HG03095 (cell line): ENCODE results near the gene PNISR.

ENCODE experiments used
- ATAC-seq: cut with Tn5 transposase; IDR thresholded peaks from one replicate; pipeline ENCODE4 v1.9.1; 2021; ENCODE audit warnings: moderate library complexity; ENCODE audit not compliant: unreplicated experiment

PNISR gene

DNA sequence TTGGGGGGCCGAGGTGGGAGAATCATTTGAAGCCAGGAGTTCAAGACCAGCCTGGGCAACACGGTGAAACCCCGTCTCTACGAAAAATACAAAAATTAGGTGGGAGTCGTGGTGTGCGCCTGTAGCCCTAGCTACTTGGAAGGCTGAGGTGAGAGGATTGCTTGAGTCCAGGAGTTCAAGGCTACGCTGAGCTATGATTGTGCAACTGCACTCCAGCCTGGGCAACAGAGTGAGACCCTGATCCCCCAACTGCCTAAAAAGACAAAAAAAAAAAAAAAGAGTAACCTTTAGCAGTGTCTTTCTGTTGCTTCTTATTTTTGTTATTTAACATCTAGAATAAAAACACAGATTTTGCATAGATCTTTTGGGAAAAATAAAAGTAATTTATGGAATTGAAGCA is 18.0 kb downstream of the PNISR start:
- ATAC-seq = no peak

DNA sequence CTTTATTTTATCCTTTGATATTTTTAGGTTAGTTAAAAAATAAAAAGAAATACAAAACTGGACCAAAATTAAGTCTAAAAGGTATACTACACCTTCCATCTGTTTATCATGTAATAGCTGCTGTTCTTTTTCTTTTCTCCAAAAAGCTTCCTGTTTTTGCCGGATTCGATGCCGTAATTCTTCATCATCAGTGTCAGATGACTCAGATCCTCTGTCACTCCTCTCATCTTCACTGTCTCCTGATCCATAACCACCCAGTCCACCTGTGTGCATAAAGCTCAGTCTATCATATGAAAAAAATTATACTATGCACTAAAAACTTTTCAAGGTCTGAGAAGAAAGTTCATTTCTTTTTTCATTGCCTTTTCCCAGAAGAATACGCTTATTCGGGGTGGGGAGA is 22.7 kb downstream of the PNISR start:
- ATAC-seq = no peak

DNA sequence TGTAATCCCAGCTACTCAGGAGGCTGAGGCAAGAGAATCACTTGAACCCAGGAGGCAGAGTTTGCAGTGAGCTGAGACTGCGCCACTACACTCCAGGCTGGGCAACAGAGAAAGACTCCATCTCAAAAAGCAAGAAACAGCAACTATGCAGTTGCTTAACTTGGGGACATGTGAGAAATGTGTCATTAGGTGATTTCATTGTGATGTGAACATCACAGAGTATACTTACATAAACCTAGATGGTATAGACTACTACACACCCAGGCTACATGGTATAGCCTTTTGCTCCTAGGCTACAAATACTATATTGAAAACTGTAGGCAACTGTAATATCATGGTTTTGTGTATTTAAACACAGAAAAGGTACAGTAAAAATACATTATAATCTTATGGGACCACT is 27.8 kb downstream of the PNISR start:
- no peak for ATAC-seq

DNA sequence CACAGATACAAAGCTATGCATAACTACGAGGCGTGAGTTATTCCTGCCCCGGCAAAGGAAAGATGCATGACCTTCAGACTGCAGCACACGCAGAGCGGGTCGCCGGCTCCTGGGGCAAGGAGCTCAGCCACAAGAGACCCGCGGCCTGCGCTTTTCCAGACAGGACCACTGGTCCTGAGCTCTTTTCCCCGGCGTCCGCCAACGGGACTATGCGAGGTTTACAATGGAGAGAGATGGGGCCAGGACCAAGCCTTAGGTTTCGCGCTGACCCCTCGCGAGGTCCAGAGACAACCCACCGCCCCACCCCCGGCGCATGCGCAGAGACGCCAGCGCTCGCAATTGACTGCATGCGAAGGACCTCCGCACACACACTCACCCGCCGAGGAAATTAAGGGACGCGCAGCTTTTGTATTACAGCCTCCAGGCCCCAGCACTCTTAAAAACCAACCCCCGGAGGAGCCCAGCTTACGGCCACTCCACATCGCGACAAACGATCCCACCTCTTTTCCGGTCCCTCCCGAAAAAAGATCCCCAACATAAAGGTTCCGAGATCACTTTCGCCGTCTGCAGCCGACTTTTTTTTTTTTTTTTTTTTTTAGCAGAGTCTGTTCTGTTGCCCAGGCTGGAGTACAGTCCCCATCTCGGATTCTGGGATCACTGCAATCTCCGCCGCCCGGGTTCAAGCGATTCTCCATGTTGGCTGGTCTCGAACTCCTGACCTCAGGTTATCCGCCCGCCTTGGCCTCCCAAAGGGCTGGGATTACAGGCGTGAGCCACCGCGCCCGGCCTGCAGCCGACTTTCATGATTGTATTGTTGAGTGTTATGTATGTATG is 31.2 kb downstream of the PNISR start, which contains the start of gene COQ3:
Gene COQ3 (minus strand): TSS at position 498 of the 834 bp plus-strand sequence. CDS start 16 bp downstream, at position 482.
- ATAC-seq = peak; percentile 80

DNA sequence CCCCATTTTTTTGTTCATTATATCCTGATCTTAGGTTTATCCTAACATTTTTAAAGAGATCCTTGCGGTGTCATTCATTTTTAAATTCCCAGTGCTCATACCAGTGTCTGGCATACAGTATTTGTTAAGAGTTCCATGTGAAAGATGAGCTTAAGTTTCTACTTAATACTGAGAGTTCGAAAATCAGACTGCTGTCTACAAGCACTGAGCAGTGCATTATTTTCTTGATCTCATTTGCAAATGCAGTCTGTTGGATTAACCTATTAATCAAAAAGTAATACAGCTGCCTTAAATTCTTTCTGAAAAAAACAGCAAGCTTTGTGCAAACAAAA is 31.8 kb downstream of the PNISR start:
- peak; percentile 8 for ATAC-seq

DNA sequence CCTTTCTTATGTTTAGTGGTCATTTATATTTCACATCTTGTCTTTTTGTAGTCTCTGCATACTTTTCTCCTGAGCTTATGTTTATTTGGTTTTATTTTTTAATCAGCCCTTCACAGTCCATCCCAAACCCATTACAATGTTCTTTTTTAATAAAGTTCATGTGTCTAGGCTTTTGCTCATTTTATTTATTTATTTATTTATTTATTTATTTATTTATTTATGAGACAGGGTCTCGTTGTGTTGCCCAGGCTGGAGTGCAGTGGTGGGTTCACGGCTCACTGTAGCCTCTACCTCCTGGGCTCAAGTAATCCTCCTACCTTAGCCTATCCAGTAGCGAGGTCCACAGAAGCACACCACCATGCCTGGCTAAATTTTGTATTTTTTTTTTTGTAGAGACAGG is 34.2 kb downstream of the PNISR start:
- ATAC-seq = no peak

DNA sequence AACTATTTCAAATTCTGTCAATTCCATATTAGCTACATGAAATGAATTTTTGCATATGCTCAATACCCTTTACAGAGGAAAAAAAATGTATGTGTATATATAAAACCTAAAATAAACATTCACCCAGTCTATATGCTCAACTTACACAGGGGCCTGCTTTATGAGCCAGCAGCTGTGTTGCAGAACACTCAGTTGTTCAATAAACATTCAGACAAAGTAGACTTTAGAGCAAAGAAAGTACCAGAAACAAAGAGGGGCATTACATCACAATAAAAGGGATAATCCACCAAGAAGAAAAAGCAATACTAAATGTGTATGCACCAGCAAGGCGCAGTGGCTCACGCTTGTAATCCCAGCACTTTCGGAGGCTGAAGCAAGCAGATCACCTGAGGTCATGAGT is 40.6 kb downstream of the PNISR start:
- ATAC-seq = no peak

DNA sequence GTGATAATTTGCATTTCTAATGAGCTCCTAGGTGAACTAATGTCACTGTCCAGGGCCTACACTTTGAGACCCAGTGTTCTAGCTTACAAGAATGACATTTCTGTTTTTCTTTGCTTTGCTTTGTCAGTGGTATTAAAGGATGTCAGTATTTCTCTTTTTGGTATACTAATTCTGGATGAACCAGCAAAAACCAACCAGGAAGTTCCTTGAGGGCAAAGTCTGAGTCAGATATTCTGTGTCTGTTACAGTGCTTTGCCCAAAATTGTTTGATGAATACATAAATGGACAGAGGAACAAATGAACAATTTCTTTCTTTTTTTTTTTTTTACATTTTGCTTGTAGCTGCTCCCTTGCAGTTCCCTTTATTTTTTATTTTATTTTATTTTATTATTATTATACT is 46.5 kb downstream of the PNISR start:
- no peak for ATAC-seq

DNA sequence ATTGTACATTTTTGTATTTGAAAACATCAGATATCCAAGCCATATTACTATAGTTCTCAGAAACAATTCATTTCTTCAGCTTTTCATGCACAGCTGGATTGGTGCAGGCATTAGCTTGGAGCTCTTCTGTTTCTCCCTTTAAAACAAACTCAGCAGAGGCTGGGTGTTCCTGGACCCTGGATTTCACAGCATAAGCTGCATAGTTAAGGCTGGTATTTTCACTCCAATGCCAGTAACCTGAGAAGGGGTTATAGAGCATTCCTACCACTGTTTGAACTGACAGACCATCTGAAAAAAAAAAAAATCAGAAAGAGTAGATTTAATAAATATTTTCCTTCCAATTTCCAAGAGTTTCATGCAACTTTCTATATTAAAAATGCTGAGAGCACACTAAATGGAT is 55.6 kb downstream of the PNISR start:
- ATAC-seq = no peak

DNA sequence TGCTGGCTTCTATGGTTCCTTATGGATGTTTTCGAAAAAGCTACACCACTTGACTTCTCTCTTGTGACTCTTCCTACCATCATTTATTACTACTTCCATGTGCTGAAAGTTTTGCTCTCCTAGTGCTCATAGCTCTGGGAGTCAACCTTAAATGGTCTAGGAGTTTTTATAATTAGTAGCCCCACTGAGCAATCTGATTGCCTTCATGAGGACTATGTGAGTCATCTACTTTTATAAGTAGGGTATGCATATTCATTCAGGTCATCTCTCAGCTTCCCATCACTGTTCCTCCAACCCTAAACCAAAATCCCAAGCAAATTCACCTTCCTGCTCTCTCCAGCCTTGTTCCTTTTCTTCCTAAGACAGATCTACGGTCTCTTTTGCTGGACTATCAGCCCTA is 58.3 kb downstream of the PNISR start:
- ATAC-seq = no peak

DNA sequence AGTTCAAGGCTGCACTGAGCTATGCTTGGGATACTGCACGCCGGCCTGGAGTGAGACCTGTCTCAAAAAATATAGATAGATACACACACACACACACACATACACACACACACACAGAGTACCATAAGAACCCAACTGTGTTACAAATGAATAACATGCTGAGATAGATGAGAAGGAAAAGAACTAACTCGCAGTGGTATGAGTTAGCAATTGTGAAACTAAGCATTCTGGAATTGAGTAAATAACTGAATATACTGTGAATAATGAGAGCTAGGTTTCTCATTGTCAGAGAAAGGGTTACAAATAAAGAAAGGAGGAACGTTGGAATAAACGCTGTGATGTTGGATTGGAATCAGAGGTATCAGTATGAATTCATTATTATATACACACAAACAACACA is 61.1 kb downstream of the PNISR start:
- peak; percentile 95 for ATAC-seq

DNA sequence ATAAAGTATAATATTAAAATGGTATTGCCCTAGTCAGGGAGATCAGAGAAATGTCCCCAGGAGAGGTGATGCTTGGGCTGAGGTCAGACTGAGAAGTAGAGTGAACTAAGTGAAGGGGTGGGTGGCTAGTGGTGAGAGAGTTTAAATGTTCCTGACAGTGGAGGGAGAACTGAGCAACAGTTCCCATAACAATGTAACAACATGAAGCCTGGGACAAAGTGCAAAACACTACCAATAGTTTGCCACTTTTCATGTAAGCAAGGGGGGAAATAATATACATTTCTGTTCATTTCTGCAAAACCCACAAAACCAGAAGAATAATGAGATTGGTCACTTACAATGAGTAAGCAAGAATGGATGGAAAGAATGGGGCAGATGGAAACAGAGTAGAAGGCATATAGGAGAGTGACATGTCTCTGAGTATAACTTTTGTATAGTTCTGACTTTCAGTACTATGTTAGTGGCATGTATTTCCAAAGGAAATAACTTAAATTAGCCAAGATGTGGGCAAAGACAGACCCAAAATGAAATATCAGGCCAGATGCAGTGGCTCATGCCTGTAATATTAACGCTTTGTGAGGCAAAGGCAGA is 62.3 kb downstream of the PNISR start:
- ATAC-seq = no peak

DNA sequence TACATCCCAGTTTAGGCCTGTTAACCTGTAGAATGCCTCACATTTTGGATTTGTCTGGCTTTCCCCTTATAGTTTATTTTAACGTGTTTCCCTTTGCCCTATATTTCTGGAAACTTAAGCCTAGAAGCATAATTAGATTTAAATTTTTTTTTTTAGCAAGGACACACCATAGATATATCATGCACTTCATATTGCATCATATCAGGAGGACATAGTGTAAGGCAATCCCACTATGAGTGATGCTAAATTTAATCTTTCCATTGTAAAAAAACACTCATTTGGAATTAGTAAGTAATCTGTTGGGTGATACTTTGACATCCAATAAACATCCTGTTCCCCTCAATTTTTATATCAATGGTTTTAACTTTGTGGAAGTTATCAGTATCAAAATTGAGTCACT is 65.3 kb downstream of the PNISR start:
- ATAC-seq = no peak

DNA sequence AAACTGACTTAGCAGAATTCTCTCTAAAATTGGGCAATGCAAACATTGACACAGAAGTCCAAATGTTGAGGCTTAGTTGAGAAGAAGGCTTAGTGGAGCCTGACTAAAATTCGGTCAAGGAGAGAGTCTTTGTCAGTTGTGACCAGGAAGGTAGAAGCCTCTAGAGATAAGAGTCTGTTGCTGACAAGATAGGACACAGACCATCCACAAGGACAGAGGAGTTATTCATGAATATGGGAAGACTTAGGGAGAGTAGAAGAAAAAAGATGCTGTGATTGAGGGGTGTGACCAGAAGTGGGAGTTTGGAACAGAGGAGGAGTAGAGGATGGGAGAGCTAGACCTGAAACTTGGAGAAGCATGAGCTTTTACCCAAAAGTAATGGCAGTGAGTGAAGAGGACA is 68.5 kb downstream of the PNISR start:
- ATAC-seq = no peak

DNA sequence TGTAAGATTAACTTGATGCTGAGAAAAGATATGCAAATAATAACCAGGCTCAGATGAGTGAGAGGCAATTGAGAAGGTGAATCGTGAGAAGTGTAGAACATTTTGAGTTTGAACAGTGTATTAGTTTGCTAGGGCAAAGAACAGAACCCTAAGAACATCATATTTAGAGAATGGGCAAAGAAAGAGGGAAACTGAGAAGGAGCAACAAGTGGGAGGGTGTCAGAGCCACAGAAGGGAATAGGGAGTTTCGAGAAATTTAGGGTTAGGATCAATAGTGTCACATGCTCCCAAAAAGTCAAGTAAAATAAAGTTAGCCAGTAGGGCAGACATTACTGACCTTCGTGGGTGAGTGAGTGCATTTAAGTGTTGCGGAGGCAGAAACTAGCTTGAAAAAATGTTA is 70.1 kb downstream of the PNISR start:
- no peak for ATAC-seq

DNA sequence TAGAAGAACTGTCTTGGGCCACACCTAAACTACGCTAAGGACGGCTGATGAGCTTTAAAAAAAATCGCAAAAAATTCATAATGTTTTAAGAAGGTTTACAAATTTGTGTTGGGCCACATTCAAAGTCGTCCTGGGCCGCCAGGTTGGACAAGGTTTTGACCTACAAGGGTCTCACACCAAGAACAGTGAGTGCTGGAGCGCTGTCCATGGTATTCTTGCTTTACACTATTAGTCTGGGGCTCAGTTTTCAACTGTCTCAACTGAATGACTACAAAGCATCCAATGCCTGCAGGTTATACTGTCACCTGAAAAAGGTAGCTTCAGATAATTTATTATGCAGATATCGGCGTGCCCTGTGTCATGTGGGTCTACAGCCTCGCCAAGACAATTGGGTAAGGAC is 72.0 kb downstream of the PNISR start:
- no peak for ATAC-seq

DNA sequence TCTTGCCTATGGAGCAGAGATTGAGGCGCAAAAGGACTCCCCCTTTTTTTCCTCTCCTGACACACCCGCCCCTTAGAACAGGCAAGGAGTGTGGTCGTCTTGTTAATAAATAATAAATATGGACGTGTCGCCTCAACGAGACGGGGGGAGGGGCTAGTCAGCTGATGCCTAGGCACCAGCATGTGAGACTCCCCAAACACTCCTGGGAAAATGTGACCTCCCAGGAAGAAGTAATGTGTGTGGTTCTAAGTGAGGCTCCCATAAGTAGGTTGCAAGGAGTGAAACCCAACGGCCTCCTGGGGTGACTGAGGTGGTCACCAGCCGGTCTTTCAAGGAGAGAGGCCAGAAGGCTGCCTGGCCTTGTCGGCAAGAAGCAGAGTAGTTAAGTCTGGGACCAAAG is 74.5 kb downstream of the PNISR start:
- no peak for ATAC-seq

DNA sequence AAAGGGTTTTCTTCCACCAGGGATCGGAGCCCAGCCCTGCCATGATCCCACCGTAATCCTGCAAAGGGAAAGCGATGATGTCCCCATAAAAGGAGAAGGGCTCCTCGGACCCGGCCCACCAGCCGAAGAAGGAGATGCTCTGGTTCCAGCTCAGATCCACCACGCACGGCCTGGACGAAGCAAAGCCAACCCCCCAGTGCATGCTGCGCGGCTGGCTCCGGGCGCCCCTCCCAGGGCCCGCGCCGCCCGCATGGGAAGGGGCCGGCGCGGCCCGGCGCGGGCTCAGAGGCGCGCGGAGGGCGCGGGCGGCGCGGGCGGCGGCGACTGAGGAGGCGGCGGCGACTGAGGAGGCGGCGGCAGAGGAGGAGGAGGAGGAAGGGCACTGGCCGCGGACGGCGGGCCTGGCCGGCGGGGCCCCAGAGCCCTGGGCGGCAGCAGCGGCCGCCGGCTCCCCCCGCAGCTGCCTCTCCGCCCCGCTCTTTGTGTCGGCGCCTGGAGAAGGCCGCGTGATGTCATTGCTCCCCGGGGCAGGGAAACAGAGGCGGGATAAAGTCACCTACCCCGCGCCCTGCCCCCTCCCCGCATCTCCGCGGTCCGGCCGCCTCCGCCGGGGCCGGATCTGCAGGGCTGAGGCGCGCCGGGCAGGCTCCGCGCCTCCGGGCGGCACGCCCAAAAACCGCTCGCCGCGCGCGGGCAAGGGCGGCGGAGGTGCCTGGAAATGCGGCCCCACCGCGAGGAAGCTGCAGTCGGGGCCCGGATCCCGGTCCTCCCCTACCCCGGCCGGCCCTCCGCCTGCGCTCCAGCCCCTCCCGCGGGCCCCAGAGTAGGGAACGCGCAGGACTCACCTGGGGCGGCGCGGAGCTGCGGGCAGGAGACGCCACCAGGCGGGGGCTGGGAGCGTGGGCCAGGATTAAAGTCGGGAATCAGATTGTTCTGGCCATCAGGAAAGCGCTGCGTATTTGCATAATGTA is 75.7 kb downstream of the PNISR start, which contains the start of gene FAXC:
Gene FAXC (minus strand): TSS at position 504 of the 971 bp plus-strand sequence. CDS start 302 bp downstream, at position 202.
- ATAC-seq = peak; percentile 49

DNA sequence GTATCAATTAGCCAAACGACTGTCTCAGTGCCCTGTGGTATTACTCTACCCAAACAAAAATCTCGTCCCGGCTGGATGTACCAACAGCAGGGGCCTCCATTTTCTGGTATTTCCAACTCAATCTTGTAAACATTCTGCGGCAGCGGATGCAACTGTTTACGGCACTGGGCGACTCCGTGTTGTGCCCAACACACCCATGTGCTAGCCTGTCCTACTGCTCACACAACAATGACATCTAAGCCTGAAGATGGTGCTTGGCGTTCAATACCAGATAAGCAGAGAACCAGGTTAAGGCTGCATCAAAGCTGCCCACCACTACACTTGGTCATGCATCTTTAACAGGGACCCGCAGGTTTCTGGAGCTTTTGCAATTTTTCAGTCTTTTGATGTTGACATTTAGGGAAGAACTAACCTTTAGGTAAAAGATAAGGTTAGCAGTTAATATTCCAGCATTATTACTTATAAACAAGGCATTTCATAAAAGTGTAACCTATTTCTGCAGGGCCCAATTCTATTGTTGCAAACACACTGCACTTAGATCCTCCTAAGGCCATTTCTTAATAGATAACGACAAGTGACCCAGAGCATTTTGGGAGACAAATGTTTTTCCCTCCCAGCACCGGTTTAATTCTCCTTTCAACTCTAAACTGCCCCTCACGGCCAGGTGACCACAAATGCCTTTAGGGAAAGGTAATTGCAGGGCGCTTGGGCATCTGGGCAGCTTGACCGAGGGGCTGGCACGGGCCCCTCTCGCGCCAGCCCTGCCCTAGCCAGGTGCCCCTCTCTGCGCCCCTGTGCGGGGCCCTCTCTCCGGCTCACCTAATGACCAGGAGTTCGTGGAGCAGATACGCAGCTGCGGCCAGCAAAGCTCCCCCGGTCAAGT is 76.6 kb downstream of the PNISR start:
- no peak for ATAC-seq
